Measurements from ENCODE around the gene RTN4RL1. TPM values are rescaled to one million over a fixed set of nuclear protein-coding genes. Genes with fewer than 3 reads are reported as not detected.

RTN4RL1 gene
- total RNA-seq, 4 donors from 2014 or later: 0.50 to 0.86 (median 0.67) TPM

DNA sequence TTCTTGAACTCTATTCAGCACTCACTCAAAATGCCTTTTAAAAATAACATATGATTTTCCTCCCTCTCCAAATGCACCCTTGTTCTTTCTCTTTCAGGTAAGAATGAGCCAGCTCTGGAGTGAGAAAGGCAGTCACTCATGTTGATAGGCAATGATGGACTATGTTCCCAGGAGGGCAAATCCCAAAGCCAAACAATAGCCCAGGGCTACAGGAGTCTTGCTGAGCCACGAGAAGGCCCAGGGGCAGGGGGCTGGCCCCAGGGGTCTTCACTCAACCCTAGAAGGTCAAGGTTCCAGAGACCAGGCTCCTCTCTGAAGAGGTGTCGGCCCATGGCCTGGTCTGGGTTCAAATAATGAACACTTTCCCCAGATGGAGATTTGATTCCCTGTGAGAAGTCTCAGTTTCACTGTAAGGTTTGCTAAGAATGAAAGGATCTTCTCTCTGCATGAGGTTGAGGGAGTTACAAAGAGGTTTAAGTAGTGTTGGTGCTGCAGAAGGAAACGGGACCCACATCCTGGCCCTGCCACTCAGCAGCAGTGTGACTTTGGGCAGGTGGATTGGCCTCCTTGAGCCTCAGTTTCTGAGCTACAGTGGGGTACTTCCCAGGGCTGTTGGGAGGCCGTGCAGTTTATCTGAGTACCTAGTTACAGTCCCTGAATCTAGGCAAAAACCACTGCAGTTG is 49.0 kb downstream of the RTN4RL1 start:
- DNase-seq (ENCODE audit: extremely low spot score): no peak
- no peaks in the 10 kb centered on the region for H3K9me3 ChIP-seq
- H3K27me3 ChIP-seq: peaks cover 0 to 57% (median 20%) of the 10 kb centered on the region in 4 donors
- H3K36me3 ChIP-seq: no peaks in the 10 kb centered on the region
- H3K27ac ChIP-seq (replicated peaks in 1 of 4): no peak overlapping the region
- no peak overlapping the region for H3K4me3 ChIP-seq
- 72% methylated on average over 3 of the region's 4 CpGs for WGBS
- peaks cover 10 to 15% (median 13%) of the 10 kb centered on the region in 4 donors for H3K4me1 ChIP-seq
- no peak for TF ChIP-seq POLR2AphosphoS5 (IDR thresholded peaks at IDR 0.05)
- TF ChIP-seq, protein P1, sequence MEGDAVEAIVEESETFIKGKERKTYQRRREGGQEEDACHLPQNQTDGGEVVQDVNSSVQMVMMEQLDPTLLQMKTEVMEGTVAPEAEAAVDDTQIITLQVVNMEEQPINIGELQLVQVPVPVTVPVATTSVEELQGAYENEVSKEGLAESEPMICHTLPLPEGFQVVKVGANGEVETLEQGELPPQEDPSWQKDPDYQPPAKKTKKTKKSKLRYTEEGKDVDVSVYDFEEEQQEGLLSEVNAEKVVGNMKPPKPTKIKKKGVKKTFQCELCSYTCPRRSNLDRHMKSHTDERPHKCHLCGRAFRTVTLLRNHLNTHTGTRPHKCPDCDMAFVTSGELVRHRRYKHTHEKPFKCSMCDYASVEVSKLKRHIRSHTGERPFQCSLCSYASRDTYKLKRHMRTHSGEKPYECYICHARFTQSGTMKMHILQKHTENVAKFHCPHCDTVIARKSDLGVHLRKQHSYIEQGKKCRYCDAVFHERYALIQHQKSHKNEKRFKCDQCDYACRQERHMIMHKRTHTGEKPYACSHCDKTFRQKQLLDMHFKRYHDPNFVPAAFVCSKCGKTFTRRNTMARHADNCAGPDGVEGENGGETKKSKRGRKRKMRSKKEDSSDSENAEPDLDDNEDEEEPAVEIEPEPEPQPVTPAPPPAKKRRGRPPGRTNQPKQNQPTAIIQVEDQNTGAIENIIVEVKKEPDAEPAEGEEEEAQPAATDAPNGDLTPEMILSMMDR (IDR thresholded peaks at IDR 0.05): no peak
- TF ChIP-seq POLR2A (IDR thresholded peaks at IDR 0.05; ENCODE audit: low read depth): no peak
- intact Hi-C loops (cut with DNase I): no loop called here

DNA sequence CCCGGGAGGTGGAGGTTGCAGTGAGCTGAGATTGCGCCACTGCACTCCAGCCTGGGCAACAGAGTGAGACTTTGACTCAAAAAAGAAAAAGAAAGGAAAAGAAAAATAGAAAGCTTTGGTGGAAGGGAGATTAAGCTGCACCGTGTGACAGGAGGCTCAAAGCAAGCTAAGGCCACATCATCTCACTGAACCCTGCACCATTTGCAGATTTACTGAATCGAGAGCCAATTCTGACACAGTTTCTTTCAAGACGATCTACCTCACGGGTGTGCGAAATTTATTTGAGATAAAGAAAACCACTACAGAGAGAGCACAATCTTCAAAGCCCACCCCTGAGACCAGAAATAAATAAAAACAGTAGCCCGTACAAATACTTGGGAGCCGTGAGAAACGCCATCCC is 49.6 kb downstream of the RTN4RL1 start:
- no peak for DNase-seq (ENCODE audit: extremely low spot score)
- H3K4me3 ChIP-seq: no peak overlapping the region
- H3K9me3 ChIP-seq: no peaks in the 10 kb centered on the region
- H3K4me1 ChIP-seq: peaks cover 10 to 15% (median 13%) of the 10 kb centered on the region in 4 donors
- 91% methylated on average over 10 of the region's 10 CpGs for WGBS
- H3K27me3 ChIP-seq: peaks cover 0 to 61% (median 20%) of the 10 kb centered on the region in 4 donors
- no peaks in the 10 kb centered on the region for H3K36me3 ChIP-seq
- no peak overlapping the region for H3K27ac ChIP-seq (replicated peaks in 1 of 4)
- intact Hi-C loops (cut with DNase I): no loop called here
- TF ChIP-seq, protein P1 (IDR thresholded peaks at IDR 0.05): no peak
- TF ChIP-seq POLR2A (IDR thresholded peaks at IDR 0.05; ENCODE audit: low read depth) (no peak), POLR2AphosphoS5 (IDR thresholded peaks at IDR 0.05) (no peak), EP300 (IDR thresholded peaks at IDR 0.05) (no peak)

DNA sequence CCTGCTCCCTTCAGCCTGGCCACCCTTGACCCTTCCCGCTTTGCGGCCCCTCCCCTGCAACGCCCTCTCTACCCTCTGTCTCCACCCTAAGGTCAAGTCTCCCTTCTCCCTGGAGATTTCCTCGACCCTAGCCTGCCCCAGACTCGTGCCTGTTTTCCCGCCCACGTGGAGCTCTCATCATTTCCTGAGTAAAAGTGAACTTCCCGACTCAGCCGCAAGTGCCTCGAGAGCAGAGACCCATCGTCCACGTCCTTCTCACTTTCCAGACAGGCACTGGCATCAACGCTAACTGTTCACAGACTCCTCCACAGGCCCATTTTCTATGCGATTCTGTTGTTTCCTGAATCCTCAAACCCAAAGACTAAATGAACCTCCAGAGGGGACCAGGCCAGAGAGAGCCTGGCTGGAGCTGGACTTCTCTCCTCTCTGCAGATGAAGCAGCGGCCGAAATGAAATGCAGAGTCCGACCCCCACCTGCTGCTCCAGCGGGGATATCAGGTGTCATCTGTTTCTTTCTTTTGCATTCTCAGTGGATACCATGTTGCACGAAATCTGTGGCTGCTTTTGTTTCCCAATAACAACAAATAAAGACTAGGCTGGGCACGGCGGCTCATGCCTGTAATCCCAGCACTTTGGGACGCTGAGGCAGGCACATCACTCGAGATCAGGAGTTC is 52.5 kb downstream of the RTN4RL1 start:
- no peak overlapping the region for H3K27ac ChIP-seq (replicated peaks in 1 of 4)

DNA sequence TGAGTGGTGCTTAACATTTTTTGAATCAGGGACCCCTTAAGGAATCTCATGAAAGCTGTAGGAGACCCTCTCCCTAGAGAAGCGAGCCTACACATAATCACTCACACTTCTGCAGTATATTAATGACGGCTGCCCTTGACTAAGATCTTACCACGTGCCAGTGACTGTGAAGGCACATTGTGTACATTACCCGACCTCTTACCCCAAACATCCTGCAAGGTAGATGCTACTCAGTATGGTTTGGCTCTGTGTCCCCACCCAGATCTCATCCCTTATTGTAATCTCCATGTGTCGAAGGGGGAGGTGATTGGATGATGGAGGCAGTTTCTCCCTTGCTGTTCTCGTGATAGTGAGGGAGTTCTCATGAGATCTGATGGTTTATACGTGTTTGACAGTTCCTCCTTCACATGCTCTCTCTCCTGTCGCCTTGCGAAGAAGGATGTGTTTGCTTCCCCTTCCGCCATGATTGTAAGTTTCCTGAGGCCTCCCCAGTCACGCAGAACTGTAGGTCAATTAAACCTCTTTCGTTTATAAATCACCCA is 54.2 kb downstream of the RTN4RL1 start:
- TF ChIP-seq POLR2A (IDR thresholded peaks at IDR 0.05; ENCODE audit: low read depth): no peak
- TF ChIP-seq POLR2AphosphoS5 (IDR thresholded peaks at IDR 0.05): no peak
- TF ChIP-seq EP300 (IDR thresholded peaks at IDR 0.05): no peak
- TF ChIP-seq, protein P1 (IDR thresholded peaks at IDR 0.05): no peak
- Histone ChIP-seq H3K27ac (replicated peaks in 1 of 4) (no peak overlapping the region), H3K4me1 (no peaks in the 10 kb centered on the region), H3K4me3 (no peak overlapping the region), H3K36me3 (no peaks in the 10 kb centered on the region), H3K27me3 (peaks cover 0 to 73% (median 2%) of the 10 kb centered on the region in 4 donors), H3K9me3 (no peaks in the 10 kb centered on the region)
- DNase-seq (ENCODE audit: extremely low spot score): no peak
- 84% methylated on average over 12 of the region's 12 CpGs for WGBS
- intact Hi-C loops (cut with DNase I): no loop called here

More for the DNA sequence above, 52.5 kb downstream of the RTN4RL1 start:
- 68% methylated on average over 23 of the region's 23 CpGs for WGBS
- H3K36me3 ChIP-seq: no peaks in the 10 kb centered on the region
- H3K9me3 ChIP-seq: no peaks in the 10 kb centered on the region
- TF ChIP-seq POLR2AphosphoS5 (IDR thresholded peaks at IDR 0.05) (no peak), POLR2A (IDR thresholded peaks at IDR 0.05; ENCODE audit: low read depth) (no peak), EP300 (IDR thresholded peaks at IDR 0.05) (no peak)
- TF ChIP-seq, protein P1 (IDR thresholded peaks at IDR 0.05): no peak
- no peak overlapping the region for H3K4me3 ChIP-seq
- H3K4me1 ChIP-seq: peaks cover 5 to 8% (median 6%) of the 10 kb centered on the region in 4 donors
- intact Hi-C loops (cut with DNase I): no loop called here
- DNase-seq (ENCODE audit: extremely low spot score): no peak
- H3K27me3 ChIP-seq: peaks cover 0 to 80% (median 17%) of the 10 kb centered on the region in 4 donors

All from esophagus muscularis mucosa (tissue), 4 donors.